Measurements from ENCODE around the gene BCL11A. TPM values are rescaled to one million over a fixed set of nuclear protein-coding genes. Genes with fewer than 3 reads are reported as not detected.
A peak's percentile ranks its signal among the peaks of the same experiment; 100 is the strongest.

The BCL11A gene
- total and polyA plus RNA-seq, 2 of the 13 experiments (the other 11 are each of a cell fraction or from before 2014, with no cell fraction given): not detected

GRCh38 chr2:60497500-60497899, 56.0 kb downstream of the BCL11A start:
- 54% methylated on average over 2 of the region's 2 CpGs for WGBS (ENCODE audit: low lambda C conversion rate)
- no TSS peak for BruUV-seq (replicated peaks)
- CTCF ChIA-PET (ENCODE audit: low intra/inter-chr PET ratio, low total read pairs): no interaction called here

GRCh38 chr2:60496956-60497355, 56.5 kb downstream of the BCL11A start:
- intact Hi-C loops (cut with micrococcal nuclease; ENCODE audit: unreplicated experiment) (no loop called here), in situ Hi-C loops (cut with HindIII; ENCODE audit: extremely low pct_ligation_motif_present, low pct_unique_long_range_greater_than_20kb) (no loop called here)
- no peak for ATAC-seq
- H3K4me3 ChIP-seq (replicated peaks in 1 of 3; ENCODE audit: insufficient read depth in 1 of 3, low read depth in 2 of 3, low read length in 3 of 3): no peak overlapping the region
- H3K9ac ChIP-seq (ENCODE audit: insufficient read depth, low read depth, low read length): no peak overlapping the region
- DNase-seq (ENCODE audit: low spot score): no peak
- no peaks in the 10 kb centered on the region for H3K9me3 ChIP-seq (ENCODE audit: low read length)
- H3K27ac ChIP-seq (ENCODE audit: extremely low read length, insufficient read depth, low read length): no peak overlapping the region
- BruUV-seq (replicated peaks): no TSS peak
- H4K20me1 ChIP-seq (ENCODE audit: insufficient read depth, low read length): no peaks in the 10 kb centered on the region
- 39% methylated on average over 5 of the region's 5 CpGs for WGBS (ENCODE audit: low lambda C conversion rate)
- ChIA-PET POLR2A (no interaction called here), CTCF (ENCODE audit: low intra/inter-chr PET ratio, low total read pairs) (no interaction called here)
- no peak for FAIRE-seq
- no peak overlapping the region for H3K4me2 ChIP-seq (ENCODE audit: low read depth, low read length)
- no peaks in the 10 kb centered on the region for H3K79me2 ChIP-seq (ENCODE audit: insufficient read depth, low read length)
- no peaks in the 10 kb centered on the region for H3K36me3 ChIP-seq (replicated peaks in 1 of 2; ENCODE audit: control insufficient read depth in 1 of 2, insufficient read depth in 2 of 2, low read length in 2 of 2)
- no peaks in the 10 kb centered on the region for H3K4me1 ChIP-seq (ENCODE audit: insufficient read depth, low read length)
- no peak overlapping the region for H2AFZ ChIP-seq (ENCODE audit: low read length)
- H3K27me3 ChIP-seq (ENCODE audit: control insufficient read depth in 1 of 2, insufficient read depth in 2 of 2, low read length in 2 of 2): peaks cover 1 to 19% of the 10 kb centered on the region in 2 experiments; a peak in 3 of 5 replicates
- no peak for TF ChIP-seq HNRNPL (IDR thresholded peaks at IDR 0.05; ENCODE audit: low read depth, low read length)
- TF ChIP-seq ZMAT5 (CRISPR knock-in tag; IDR thresholded peaks at IDR 0.05; ENCODE audit: borderline replicate concordance, low read depth): no peak
- TF ChIP-seq MIER2 (CRISPR knock-in tag; IDR thresholded peaks at IDR 0.05): no peak
- TF ChIP-seq ZBED4 (CRISPR knock-in tag; IDR thresholded peaks at IDR 0.05; ENCODE audit: borderline replicate concordance): no peak
- TF ChIP-seq ZNF337 (CRISPR knock-in tag; IDR thresholded peaks at IDR 0.05; ENCODE audit: borderline replicate concordance, low read depth): no peak

More at GRCh38 chr2:60497500-60497899, 56.0 kb downstream of the BCL11A start:
- Histone ChIP-seq H3K79me2 (ENCODE audit: insufficient read depth, low read length) (no peaks in the 10 kb centered on the region), H4K20me1 (ENCODE audit: insufficient read depth, low read length) (no peaks in the 10 kb centered on the region), H3K9ac (ENCODE audit: insufficient read depth, low read depth, low read length) (no peak overlapping the region), H3K4me3 (replicated peaks in 1 of 3; ENCODE audit: insufficient read depth in 1 of 3, low read depth in 2 of 3, low read length in 3 of 3) (no peak overlapping the region), H3K4me1 (ENCODE audit: insufficient read depth, low read length) (no peaks in the 10 kb centered on the region), H3K9me3 (ENCODE audit: low read length) (no peaks in the 10 kb centered on the region), H2AFZ (ENCODE audit: low read length) (no peak overlapping the region), H3K27ac (ENCODE audit: extremely low read length, insufficient read depth, low read length) (no peak overlapping the region), H3K4me2 (ENCODE audit: low read depth, low read length) (no peak overlapping the region), H3K27me3 (ENCODE audit: control insufficient read depth in 1 of 2, insufficient read depth in 2 of 2, low read length in 2 of 2) (peaks cover 1 to 19% of the 10 kb centered on the region in 2 experiments; a peak in 3 of 5 replicates), H3K36me3 (replicated peaks in 1 of 2; ENCODE audit: control insufficient read depth in 1 of 2, insufficient read depth in 2 of 2, low read length in 2 of 2) (no peaks in the 10 kb centered on the region)
- intact Hi-C loops (cut with micrococcal nuclease; ENCODE audit: unreplicated experiment): no loop called here
- DNase-seq (ENCODE audit: low spot score): no peak
- TF ChIP-seq ZNF235 (CRISPR knock-in tag; IDR thresholded peaks at IDR 0.05; ENCODE audit: borderline replicate concordance) (no peak), PRDM4 (CRISPR knock-in tag; IDR thresholded peaks at IDR 0.05; ENCODE audit: borderline replicate concordance) (no peak), CREB1 (IDR thresholded peaks at IDR 0.05) (peak; percentile 28; the same call in 1 of the 2 replicates), CREB1 (CRISPR knock-in tag; IDR thresholded peaks at IDR 0.05) (no peak), RBM22 (optimal IDR thresholded peaks at IDR 0.05; ENCODE audit: low read length) (no peak), RXRA (CRISPR knock-in tag; IDR thresholded peaks at IDR 0.05) (no peak)
- FAIRE-seq: no peak
- ATAC-seq: no peak
- POLR2A ChIA-PET: no interaction called here
- in situ Hi-C loops (cut with HindIII; ENCODE audit: extremely low pct_ligation_motif_present, low pct_unique_long_range_greater_than_20kb): no loop called here

Data from HepG2 (cell line).